Hepatocyte (in vitro differentiated cells): ENCODE data around the gene TMED7. TPM values are rescaled to one million over a fixed set of nuclear protein-coding genes. Genes with fewer than 3 reads are reported as not detected.

Experiments used
- DNase-seq: peaks from one replicate; pipeline ENCODE4 v3.0.0-alpha.2; 2016; ENCODE audit warnings: low spot score
- H2AFZ ChIP-seq: fragments of 200-600 bp; sonication (generic); 2 replicates; pipeline ENCODE4 v1.6.0; 2016; ENCODE audit warnings: antibody characterized with exemption, mild to moderate bottlenecking
- H3K27ac ChIP-seq: fragments of 200-600 bp; sonication (generic); 2 replicates; pipeline ENCODE4 v1.5.1; 2016; ENCODE audit warnings: mild to moderate bottlenecking
- H3K27me3 ChIP-seq: fragments of 200-600 bp; sonication (generic); 2 replicates; pipeline ENCODE4 v1.6.1; 2016
- H3K36me3 ChIP-seq: fragments of 200-600 bp; sonication (generic); replicated peaks from 2 replicates; pipeline ENCODE4 v1.5.1; 2016; ENCODE audit warnings: low read depth; ENCODE audit not compliant: insufficient read depth
- H3K4me1 ChIP-seq: fragments of 200-600 bp; sonication (generic); 2 replicates; pipeline ENCODE4 v1.5.1; 2016; ENCODE audit warnings: mild to moderate bottlenecking, moderate library complexity; ENCODE audit not compliant: insufficient read depth
- H3K4me2 ChIP-seq: fragments of 200-600 bp; sonication (generic); 2 replicates; pipeline ENCODE4 v1.6.0; 2016
- H3K4me3 ChIP-seq: fragments of 200-600 bp; sonication (generic); 2 replicates; pipeline ENCODE4 v1.5.1; 2016; ENCODE audit warnings: mild to moderate bottlenecking
- H3K79me2 ChIP-seq: fragments of 200-600 bp; sonication (generic); 2 replicates; pipeline ENCODE4 v1.6.0; 2017; ENCODE audit warnings: mild to moderate bottlenecking
- H3K9me2 ChIP-seq: fragments of 200-600 bp; sonication (generic); replicated peaks from 2 replicates; pipeline ENCODE4 v1.6.0; 2017; ENCODE audit warnings: mild to moderate bottlenecking; ENCODE audit not compliant: insufficient read depth
- H3K9me3 ChIP-seq: fragments of 200-600 bp; sonication (generic); 2 replicates; pipeline ENCODE4 v1.5.1; 2016; ENCODE audit warnings: low read depth, mild to moderate bottlenecking
- H4K20me1 ChIP-seq: fragments of 200-600 bp; sonication (generic); 2 replicates; pipeline ENCODE4 v1.6.0; 2016; ENCODE audit warnings: mild to moderate bottlenecking; ENCODE audit not compliant: insufficient read depth, poor library complexity, severe bottlenecking
- CTCF ChIP-seq: fragments of 200-600 bp; sonication (generic); IDR thresholded peaks from 2 replicates; pipeline ENCODE4 v1.5.1; 2016; ENCODE audit warnings: antibody characterized with exemption, mild to moderate bottlenecking; ENCODE audit not compliant: poor library complexity
- EZH2 ChIP-seq: fragments of 200-600 bp; sonication (generic); IDR thresholded peaks from 2 replicates; pipeline ENCODE4 v1.6.1; 2016; ENCODE audit warnings: antibody characterized with exemption, mild to moderate bottlenecking, borderline replicate concordance
- EZH2phosphoT487 ChIP-seq: fragments of 200-600 bp; sonication (generic); IDR thresholded peaks from one replicate; pipeline ENCODE4 v1.6.1; 2018; ENCODE audit warnings: antibody characterized with exemption, mild to moderate bottlenecking, low read depth, moderate library complexity; ENCODE audit not compliant: unreplicated experiment, severe bottlenecking
- WGBS: methylation state at CpG from one replicate; pipeline ENCODE4 v1.1.6; 2016; ENCODE audit warnings: low lambda C conversion rate; ENCODE audit errors: missing lambda C conversion rate; 5-methylcytosine and 5-hydroxymethylcytosine counted together
- polyA plus RNA-seq: library from polyadenylated mRNA; unstranded; fragments of >200 nt; fragmentation: Nextera tagmentation; extraction: Ambion mirVana; gene quantifications from 2 replicates; pipeline ENCODE4 v1.2.1, GENCODE V29; 2016
- total RNA-seq: library from RNA; depleted of rRNA; stranded (reverse); fragments of >200 nt; gene quantifications from 2 replicates; pipeline ENCODE4 v1.2.3, GENCODE V29; 2014

TMED7 gene
- total and polyA plus RNA-seq, 2 experiments from 2014 or later: 88.1 to 214 TPM

DNA sequence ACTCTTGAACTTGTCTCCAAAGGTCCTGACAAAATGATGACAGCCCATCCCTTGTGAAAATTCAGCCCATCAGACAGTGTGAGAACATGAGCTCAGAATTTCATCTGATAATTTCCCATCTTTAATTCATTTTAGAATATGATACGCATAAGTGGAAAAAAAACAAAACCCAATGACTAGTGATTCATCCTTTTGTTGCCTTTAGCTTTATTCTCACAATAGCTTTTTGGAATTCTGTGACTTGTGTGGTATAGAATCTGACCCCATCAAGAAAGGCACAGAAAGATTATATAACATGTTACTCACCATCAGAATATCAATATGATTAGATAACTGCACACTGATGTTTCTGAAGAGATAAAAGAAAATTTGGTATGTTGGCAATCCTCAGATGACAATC lies 16.1 kb upstream of the TMED7 start:
- TF ChIP-seq EZH2phosphoT487: no peak
- no peak for TF ChIP-seq EZH2
- no peak for TF ChIP-seq CTCF
- 95% methylated on average over 1 of the region's 1 CpG for WGBS
- no peaks in the 10 kb centered on the region for H3K36me3 ChIP-seq
- H3K27me3 ChIP-seq: no peaks in the 10 kb centered on the region
- H3K4me3 ChIP-seq: no peak overlapping the region
- H3K79me2 ChIP-seq: no peaks in the 10 kb centered on the region
- no peak overlapping the region for H3K4me2 ChIP-seq
- no peaks in the 10 kb centered on the region for H3K9me2 ChIP-seq
- no peak overlapping the region for H2AFZ ChIP-seq
- no peaks in the 10 kb centered on the region for H3K4me1 ChIP-seq
- H3K27ac ChIP-seq: no peak overlapping the region
- H3K9me3 ChIP-seq: no peaks in the 10 kb centered on the region
- no peak for DNase-seq
- no peaks in the 10 kb centered on the region for H4K20me1 ChIP-seq

DNA sequence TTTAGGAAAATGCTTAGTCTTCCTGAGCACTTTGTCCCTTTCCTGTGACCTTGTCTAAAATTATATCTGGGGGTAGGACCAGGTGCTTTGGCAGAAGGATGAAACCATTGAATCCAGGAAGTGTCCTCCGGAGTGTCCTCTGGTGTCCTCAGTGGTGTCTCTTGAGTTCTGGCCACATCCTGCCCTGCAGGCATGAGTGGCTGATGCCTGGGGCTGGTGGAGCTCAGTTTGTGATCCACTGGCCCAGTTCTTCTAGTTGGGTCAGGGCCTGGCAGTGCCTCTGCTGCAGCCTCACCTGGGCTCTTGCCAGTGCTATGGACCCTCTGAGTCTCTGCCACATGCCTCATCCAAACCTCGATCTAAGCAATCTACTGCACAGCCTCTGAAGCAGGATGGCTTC lies 14.4 kb upstream of the TMED7 start:
- WGBS: 86% methylated on average over 2 of the region's 2 CpGs
- no peaks in the 10 kb centered on the region for H4K20me1 ChIP-seq
- H3K9me2 ChIP-seq: no peaks in the 10 kb centered on the region
- no peak overlapping the region for H3K4me3 ChIP-seq
- no peak overlapping the region for H2AFZ ChIP-seq
- no peaks in the 10 kb centered on the region for H3K79me2 ChIP-seq
- TF ChIP-seq CTCF (no peak), EZH2 (no peak), EZH2phosphoT487 (no peak)
- H3K27ac ChIP-seq: no peak overlapping the region
- H3K36me3 ChIP-seq: no peaks in the 10 kb centered on the region
- no peak for DNase-seq
- no peaks in the 10 kb centered on the region for H3K9me3 ChIP-seq
- no peaks in the 10 kb centered on the region for H3K4me1 ChIP-seq
- H3K4me2 ChIP-seq: no peak overlapping the region
- H3K27me3 ChIP-seq: no peaks in the 10 kb centered on the region

DNA sequence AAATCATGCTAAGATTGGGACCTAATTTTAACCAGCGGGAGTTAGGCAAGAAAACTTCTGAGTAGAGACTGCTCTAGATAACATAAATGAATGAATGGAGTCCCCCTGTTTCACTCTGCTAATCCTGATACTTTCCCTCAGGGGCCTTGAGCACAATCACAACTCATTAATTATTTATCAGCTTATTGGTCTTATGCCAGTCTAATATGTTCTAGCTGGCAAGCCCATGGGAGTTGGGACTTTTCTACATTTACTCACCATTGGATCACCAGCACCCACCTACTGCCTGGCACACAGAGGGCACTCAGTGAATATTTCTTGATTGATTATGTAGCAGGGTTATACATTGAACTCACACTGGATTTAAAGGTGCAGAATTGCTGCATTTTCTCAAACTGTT lies 13.5 kb upstream of the TMED7 start:
- Histone ChIP-seq H3K27ac (no peak overlapping the region), H3K4me2 (no peak overlapping the region), H3K27me3 (no peaks in the 10 kb centered on the region), H2AFZ (no peak overlapping the region), H3K9me3 (no peaks in the 10 kb centered on the region), H4K20me1 (no peaks in the 10 kb centered on the region), H3K4me1 (no peaks in the 10 kb centered on the region), H3K4me3 (no peak overlapping the region), H3K79me2 (no peaks in the 10 kb centered on the region), H3K36me3 (no peaks in the 10 kb centered on the region), H3K9me2 (no peaks in the 10 kb centered on the region)
- no peak for TF ChIP-seq CTCF
- TF ChIP-seq EZH2phosphoT487: no peak
- no peak for TF ChIP-seq EZH2
- DNase-seq: no peak
- 89% methylated on average over 1 of the region's 1 CpG for WGBS

DNA sequence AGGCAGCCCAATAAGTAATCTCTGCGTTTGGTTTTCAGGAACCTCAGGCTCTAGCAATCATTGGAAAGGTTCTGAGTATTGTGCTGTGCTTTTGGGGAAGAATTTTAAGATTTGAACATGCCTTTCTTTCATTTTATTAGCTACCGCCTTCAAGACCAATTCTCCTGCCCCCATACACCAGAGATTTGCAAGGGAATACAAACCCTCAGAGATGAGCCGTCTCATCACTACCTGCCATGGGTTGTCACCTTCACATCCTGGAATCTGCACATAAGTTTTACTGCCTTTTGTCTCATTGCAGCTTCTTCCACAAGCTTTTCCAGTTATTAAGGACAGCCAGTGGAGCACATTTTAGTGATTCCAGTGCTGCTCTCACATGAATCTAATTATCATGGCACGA lies 11.7 kb upstream of the TMED7 start:
- WGBS: 83% methylated on average over 4 of the region's 4 CpGs
- H3K9me3 ChIP-seq: no peaks in the 10 kb centered on the region
- no peak for DNase-seq

More for the DNA sequence above, 11.7 kb upstream of the TMED7 start:
- no peak for TF ChIP-seq CTCF
- TF ChIP-seq EZH2: no peak
- no peak for TF ChIP-seq EZH2phosphoT487
- Histone ChIP-seq H3K4me1 (no peaks in the 10 kb centered on the region), H3K27ac (no peak overlapping the region), H3K4me2 (no peak overlapping the region), H3K27me3 (no peaks in the 10 kb centered on the region), H2AFZ (no peak overlapping the region), H3K36me3 (no peaks in the 10 kb centered on the region), H4K20me1 (no peaks in the 10 kb centered on the region), H3K79me2 (no peaks in the 10 kb centered on the region), H3K4me3 (no peak overlapping the region), H3K9me2 (no peaks in the 10 kb centered on the region)
